ENCODE results near the gene CCL27. TPM values are rescaled to one million over a fixed set of nuclear protein-coding genes. Genes with fewer than 3 reads are reported as not detected.

CCL27 gene
- total RNA-seq, 2 donors from 2014 or later = not detected

- Histone ChIP-seq H3K27ac (no peak overlapping the region), H3K36me3 (replicated peaks in 1 of 2; ENCODE audit: insufficient read depth in 1 of 2, low read depth in 2 of 2) (no peaks in the 10 kb centered on the region), H3K4me3 (no peak overlapping the region), H3K27me3 (peaks cover 0 to 4% of the 10 kb centered on the region in 2 donors), H3K9me3 (no peaks in the 10 kb centered on the region), H3K4me1 (peaks cover 33% of the 10 kb centered on the region)
- intact Hi-C loops (cut with DNase I) = no loop called here
- TF ChIP-seq POLR2A (IDR thresholded peaks at IDR 0.05) = no peak
- TF ChIP-seq CTCF (IDR thresholded peaks at IDR 0.05) = no peak
- WGBS, 2 donors = 55 to 63% methylated on average over 5 of the region's 5 CpGs
- DNase-seq = no peak
- no peak for ATAC-seq
Observed at GRCh38 chr9:34633166-34633565, 29.3 kb downstream of the CCL27 start.

GRCh38 chr9:34630402-34631154, 31.9 kb downstream of the CCL27 start:
- Histone ChIP-seq H3K36me3 (replicated peaks in 1 of 2; ENCODE audit: insufficient read depth in 1 of 2, low read depth in 2 of 2) (no peaks in the 10 kb centered on the region), H3K9me3 (no peaks in the 10 kb centered on the region), H3K4me1 (peaks cover 12% of the 10 kb centered on the region), H3K27me3 (peaks cover 0 to 17% of the 10 kb centered on the region in 2 donors), H3K4me3 (no peak overlapping the region), H3K27ac (no peak overlapping the region)
- intact Hi-C loops (cut with DNase I) = no loop called here
- DNase-seq (no peak), ATAC-seq (no peak)
- TF ChIP-seq POLR2A (IDR thresholded peaks at IDR 0.05) (no peak), CTCF (IDR thresholded peaks at IDR 0.05) (no peak)
- WGBS, 2 donors = 26 to 30% methylated on average over 5 of the region's 5 CpGs

GRCh38 chr9:34629491-34629808, 33.0 kb downstream of the CCL27 start:
- Histone ChIP-seq H3K36me3 (replicated peaks in 1 of 2; ENCODE audit: insufficient read depth in 1 of 2, low read depth in 2 of 2) (no peaks in the 10 kb centered on the region), H3K9me3 (no peaks in the 10 kb centered on the region), H3K4me3 (no peak overlapping the region), H3K27me3 (peaks cover 0 to 22% of the 10 kb centered on the region in 2 donors), H3K4me1 (peaks cover 12% of the 10 kb centered on the region), H3K27ac (no peak overlapping the region)
- no peak for DNase-seq
- 22 to 26% methylated on average over 5 of the region's 5 CpGs for WGBS, 2 donors
- intact Hi-C loops (cut with DNase I) = no loop called here
- TF ChIP-seq POLR2A (IDR thresholded peaks at IDR 0.05) (no peak), CTCF (IDR thresholded peaks at IDR 0.05) (no peak)
- no peak for ATAC-seq

GRCh38 chr9:34628656-34629490, 33.6 kb downstream of the CCL27 start, which contains the start of gene ARID3C:
Gene ARID3C, minus strand, starts transcription at chr9:34629066. Its CDS starts 1,052 bp downstream, at chr9:34628014.
- intact Hi-C loops (cut with DNase I) = no loop called here
- DNase-seq (peak; percentile 49 to 71 (median 56)), ATAC-seq (peak; percentile 88)
- Histone ChIP-seq H3K4me1 (peaks cover 12% of the 10 kb centered on the region), H3K27me3 (peaks cover 0 to 26% of the 10 kb centered on the region in 2 donors), H3K9me3 (no peaks in the 10 kb centered on the region), H3K4me3 (no peak within 1 kb of the TSS), H3K27ac (no peak within 1 kb of the TSS), H3K36me3 (replicated peaks in 1 of 2; ENCODE audit: insufficient read depth in 1 of 2, low read depth in 2 of 2) (no peaks in the 10 kb centered on the region)
- TF ChIP-seq CTCF (IDR thresholded peaks at IDR 0.05) = peak in 1 of 7 experiments; percentile 13
- TF ChIP-seq POLR2A (IDR thresholded peaks at IDR 0.05) = no peak
- WGBS, 2 donors = 1 to 3% methylated on average over 18 to 69 of the region's 69 CpGs
